ENCODE measurements around the gene RAPGEF4.

- TF ChIP-seq ZNF407 (IDR thresholded peaks at IDR 0.05; ENCODE audit: low read depth) (no peak), CTCF (IDR thresholded peaks at IDR 0.05 in 2 of 3, conservative IDR thresholded peaks at IDR 0.05 in 1 of 3; ENCODE audit: insufficient read depth in 2 of 3, low read depth in 1 of 3, low read length in 3 of 3) (no peak), ZFX (CRISPR knock-in tag; IDR thresholded peaks at IDR 0.05) (no peak), ETS2 (tag; IDR thresholded peaks at IDR 0.05; ENCODE audit: borderline replicate concordance, poor library complexity, severe bottlenecking) (no peak), FOXK2 (conservative IDR thresholded peaks at IDR 0.05 in 1 of 2, IDR thresholded peaks at IDR 0.05 in 1 of 2; ENCODE audit: low read depth in 2 of 2) (no peak), BCL6 (CRISPR knock-in tag; IDR thresholded peaks at IDR 0.05) (no peak), ZNF780A (CRISPR knock-in tag; IDR thresholded peaks at IDR 0.05) (no peak), BACH1 (tag; IDR thresholded peaks at IDR 0.05) (no peak), ZBTB8A (IDR thresholded peaks at IDR 0.05; ENCODE audit: partially characterized antibody) (no peak), PBX2 (CRISPR knock-in tag; IDR thresholded peaks at IDR 0.05; ENCODE audit: low read depth) (no peak), PBX2 (tag; conservative IDR thresholded peaks at IDR 0.05; ENCODE audit: low read depth) (no peak), THAP12 (CRISPR knock-in tag; IDR thresholded peaks at IDR 0.05) (no peak), MAFG (tag; conservative IDR thresholded peaks at IDR 0.05) (no peak), MEIS2 (IDR thresholded peaks at IDR 0.05; ENCODE audit: partially characterized antibody) (no peak), ZNF274 (IDR thresholded peaks at IDR 0.05; ENCODE audit: borderline replicate concordance, low read depth, low read length) (no peak)
Measured at GRCh38 chr2:172998547-172999272, 263.1 kb downstream of the RAPGEF4 start.

All from K562 (cell line).